ENCODE results near the gene SNX24. TPM values are rescaled to one million over a fixed set of nuclear protein-coding genes. Genes with fewer than 3 reads are reported as not detected.

The SNX24 gene
- total and polyA plus RNA-seq, 10 of the 15 experiments (the other 5 are each of a cell fraction or from before 2014, with no cell fraction given), result 0.15 to 6.6 (median 4.1) TPM

- FAIRE-seq, result no peak
- TF ChIP-seq MYB (IDR thresholded peaks at IDR 0.05; ENCODE audit: borderline replicate concordance, low read depth, low read length) (no peak), TCF12 (IDR thresholded peaks at IDR 0.05; ENCODE audit: low read depth, low read length) (no peak), BCLAF1 (IDR thresholded peaks at IDR 0.05) (no peak), ZNF217 (IDR thresholded peaks at IDR 0.05) (no peak), CHD2 (IDR thresholded peaks at IDR 0.05; ENCODE audit: borderline replicate concordance, low read depth, low read length) (no peak), IKZF1 (conservative IDR thresholded peaks at IDR 0.05) (no peak)
Observed at GRCh38 chr5:122842016-122842580, 3.3 kb upstream of the SNX24 start.

More at GRCh38 chr5:122842016-122842580, 3.3 kb upstream of the SNX24 start:
- Histone ChIP-seq H3K36me3 (ENCODE audit: control insufficient read depth in 2 of 2, insufficient read depth in 2 of 2, low read length in 1 of 2) (no peaks in the 10 kb centered on the region), H3K9ac (ENCODE audit: control insufficient read depth, insufficient read depth, low read length) (no peak overlapping the region), H4K20me1 (ENCODE audit: control insufficient read depth, insufficient read depth) (no peaks in the 10 kb centered on the region), H3K27ac (ENCODE audit: control insufficient read depth, insufficient read depth) (no peak overlapping the region), H3K9me3 (replicated peaks; ENCODE audit: control insufficient read depth, insufficient read depth, low read length) (no peaks in the 10 kb centered on the region), H3K4me1 (ENCODE audit: control insufficient read depth, insufficient read depth, low read length) (peaks cover 6% of the 10 kb centered on the region), H3K79me2 (ENCODE audit: control insufficient read depth, insufficient read depth, low read length) (no peaks in the 10 kb centered on the region), H2AFZ (ENCODE audit: control insufficient read depth, low read depth, low read length) (no peak overlapping the region), H3K4me3 (no peak overlapping the region), H3K27me3 (replicated peaks in 1 of 2; ENCODE audit: control insufficient read depth in 2 of 2, insufficient read depth in 2 of 2, low read length in 1 of 2) (no peaks in the 10 kb centered on the region), H3K4me2 (ENCODE audit: control insufficient read depth, insufficient read depth) (no peak overlapping the region)
- no peak for DNase-seq (ENCODE audit: low read depth, low spot score)
- ChIA-PET RAD21 (ENCODE audit: unreplicated experiment) (no interaction called here), POLR2A (no interaction called here), CTCF (no interaction called here), SMC1A (ENCODE audit: uncharacterized antibody, unreplicated experiment) (no interaction called here)
- WGBS (ENCODE audit: insufficient coverage, insufficient replicate concordance, low lambda C conversion rate, missing lambda C conversion rate), result 85% methylated on average over 5 of the region's 6 CpGs
- ATAC-seq, result no peak
- intact Hi-C loops (cut with micrococcal nuclease; ENCODE audit: unreplicated experiment), result no loop called here
- in situ Hi-C loops (cut with MboI), result no loop called here
- no TSS peak for BruUV-seq (replicated peaks)
